ENCODE results near the gene CDKL2. TPM values are rescaled to one million over a fixed set of nuclear protein-coding genes. Genes with fewer than 3 reads are reported as not detected.

The CDKL2 gene
- total and polyA plus RNA-seq, 9 of the 15 experiments (the other 6 are each of a cell fraction or from before 2014, with no cell fraction given), result 0.01 to 0.16 TPM; not detected in 7

DNA sequence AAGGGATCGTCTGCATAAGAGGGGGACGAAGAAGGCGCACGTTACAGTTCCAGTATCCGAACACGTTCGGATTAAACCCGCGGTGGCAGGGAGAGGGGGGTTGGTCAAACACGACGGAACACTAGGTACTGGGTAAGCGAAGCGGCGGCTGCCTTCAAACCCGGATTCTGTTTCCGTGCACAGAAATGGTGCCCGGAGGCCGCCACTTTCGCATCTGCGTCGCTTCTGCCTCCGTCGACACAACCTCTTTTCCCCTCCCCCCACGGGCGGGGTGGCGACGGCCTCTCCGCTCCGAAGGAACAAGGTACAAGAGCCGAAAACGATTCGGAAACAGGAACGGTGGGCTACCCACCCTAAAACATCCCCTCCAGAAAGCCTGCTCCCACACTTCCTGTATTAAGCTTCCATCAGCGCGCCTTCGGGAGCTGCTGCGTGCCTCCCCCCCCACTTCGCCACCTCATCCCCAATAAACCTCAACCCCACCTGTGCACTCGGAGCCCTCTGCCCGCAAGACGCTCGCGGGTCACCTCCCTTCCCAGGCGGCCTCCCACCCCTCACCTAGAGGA, 42.2 kb upstream of the CDKL2 start (continued):
- TF ChIP-seq TEAD1 (CRISPR knock-in tag; IDR thresholded peaks at IDR 0.05) (peak in 1 of 2 experiments; percentile 75; a peak in 1 of 4 replicates), ZNF561 (CRISPR knock-in tag; conservative IDR thresholded peaks at IDR 0.05) (no peak), COPS2 (conservative IDR thresholded peaks at IDR 0.05) (no peak), SUPT5H (IDR thresholded peaks at IDR 0.05) (no peak), CAMTA2 (CRISPR knock-in tag; conservative IDR thresholded peaks at IDR 0.05) (no peak), TCFL5 (CRISPR knock-in tag; conservative IDR thresholded peaks at IDR 0.05) (no peak), BRCA1 (IDR thresholded peaks at IDR 0.05) (no peak), BRCA1 (CRISPR knock-in tag; IDR thresholded peaks at IDR 0.05) (no peak), ZC3H4 (CRISPR knock-in tag; IDR thresholded peaks at IDR 0.05; ENCODE audit: borderline replicate concordance) (no peak), TRIM24 (IDR thresholded peaks at IDR 0.05) (0 out of 4 replicates have a peak, but pooled peaks of 1 of the 2 experiments have one; percentile 8), ESRRB (CRISPR knock-in tag; IDR thresholded peaks at IDR 0.05; ENCODE audit: borderline replicate concordance) (no peak), ZBTB7A (IDR thresholded peaks at IDR 0.05; ENCODE audit: borderline replicate concordance, control insufficient read depth, low read depth, low read length) (no peak), RBBP5 (IDR thresholded peaks at IDR 0.05; ENCODE audit: borderline replicate concordance, insufficient read depth, low read length, poor library complexity, severe bottlenecking) (peak; percentile 66), BRD9 (IDR thresholded peaks at IDR 0.05; ENCODE audit: low read depth, partially characterized antibody) (no peak), ZC3H8 (IDR thresholded peaks at IDR 0.05) (no peak), OTX1 (CRISPR knock-in tag; IDR thresholded peaks at IDR 0.05) (no peak), MAFK (IDR thresholded peaks at IDR 0.05; ENCODE audit: low read length) (no peak), C11orf30 (IDR thresholded peaks at IDR 0.05; ENCODE audit: low read depth) (no peak), LCOR (CRISPR knock-in tag; IDR thresholded peaks at IDR 0.05) (no peak)
- TF ChIP-seq, protein P1, sequence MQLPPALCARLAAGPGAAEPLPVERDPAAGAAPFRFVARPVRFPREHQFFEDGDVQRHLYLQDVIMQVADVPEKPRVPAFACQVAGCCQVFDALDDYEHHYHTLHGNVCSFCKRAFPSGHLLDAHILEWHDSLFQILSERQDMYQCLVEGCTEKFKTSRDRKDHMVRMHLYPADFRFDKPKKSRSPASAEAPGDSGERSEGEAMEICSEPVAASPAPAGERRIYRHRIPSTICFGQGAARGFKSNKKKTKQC (CRISPR knock-in tag; IDR thresholded peaks at IDR 0.05), result no peak; the same call in 1 of the 2 replicates
- TF ChIP-seq, protein P2, sequence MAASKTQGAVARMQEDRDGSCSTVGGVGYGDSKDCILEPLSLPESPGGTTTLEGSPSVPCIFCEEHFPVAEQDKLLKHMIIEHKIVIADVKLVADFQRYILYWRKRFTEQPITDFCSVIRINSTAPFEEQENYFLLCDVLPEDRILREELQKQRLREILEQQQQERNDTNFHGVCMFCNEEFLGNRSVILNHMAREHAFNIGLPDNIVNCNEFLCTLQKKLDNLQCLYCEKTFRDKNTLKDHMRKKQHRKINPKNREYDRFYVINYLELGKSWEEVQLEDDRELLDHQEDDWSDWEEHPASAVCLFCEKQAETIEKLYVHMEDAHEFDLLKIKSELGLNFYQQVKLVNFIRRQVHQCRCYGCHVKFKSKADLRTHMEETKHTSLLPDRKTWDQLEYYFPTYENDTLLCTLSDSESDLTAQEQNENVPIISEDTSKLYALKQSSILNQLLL (CRISPR knock-in tag; IDR thresholded peaks at IDR 0.05; ENCODE audit: borderline replicate concordance), result no peak
- TF ChIP-seq, protein P3, sequence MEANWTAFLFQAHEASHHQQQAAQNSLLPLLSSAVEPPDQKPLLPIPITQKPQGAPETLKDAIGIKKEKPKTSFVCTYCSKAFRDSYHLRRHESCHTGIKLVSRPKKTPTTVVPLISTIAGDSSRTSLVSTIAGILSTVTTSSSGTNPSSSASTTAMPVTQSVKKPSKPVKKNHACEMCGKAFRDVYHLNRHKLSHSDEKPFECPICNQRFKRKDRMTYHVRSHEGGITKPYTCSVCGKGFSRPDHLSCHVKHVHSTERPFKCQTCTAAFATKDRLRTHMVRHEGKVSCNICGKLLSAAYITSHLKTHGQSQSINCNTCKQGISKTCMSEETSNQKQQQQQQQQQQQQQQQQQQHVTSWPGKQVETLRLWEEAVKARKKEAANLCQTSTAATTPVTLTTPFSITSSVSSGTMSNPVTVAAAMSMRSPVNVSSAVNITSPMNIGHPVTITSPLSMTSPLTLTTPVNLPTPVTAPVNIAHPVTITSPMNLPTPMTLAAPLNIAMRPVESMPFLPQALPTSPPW (CRISPR knock-in tag; IDR thresholded peaks at IDR 0.05), result no peak; the same call in 1 of the 2 replicates
- TF ChIP-seq, protein P4, sequence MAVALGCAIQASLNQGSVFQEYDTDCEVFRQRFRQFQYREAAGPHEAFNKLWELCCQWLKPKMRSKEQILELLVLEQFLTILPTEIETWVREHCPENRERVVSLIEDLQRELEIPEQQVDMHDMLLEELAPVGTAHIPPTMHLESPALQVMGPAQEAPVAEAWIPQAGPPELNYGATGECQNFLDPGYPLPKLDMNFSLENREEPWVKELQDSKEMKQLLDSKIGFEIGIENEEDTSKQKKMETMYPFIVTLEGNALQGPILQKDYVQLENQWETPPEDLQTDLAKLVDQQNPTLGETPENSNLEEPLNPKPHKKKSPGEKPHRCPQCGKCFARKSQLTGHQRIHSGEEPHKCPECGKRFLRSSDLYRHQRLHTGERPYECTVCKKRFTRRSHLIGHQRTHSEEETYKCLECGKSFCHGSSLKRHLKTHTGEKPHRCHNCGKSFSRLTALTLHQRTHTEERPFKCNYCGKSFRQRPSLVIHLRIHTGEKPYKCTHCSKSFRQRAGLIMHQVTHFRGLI (CRISPR knock-in tag; IDR thresholded peaks at IDR 0.05), result no peak
- TF ChIP-seq, protein P5, sequence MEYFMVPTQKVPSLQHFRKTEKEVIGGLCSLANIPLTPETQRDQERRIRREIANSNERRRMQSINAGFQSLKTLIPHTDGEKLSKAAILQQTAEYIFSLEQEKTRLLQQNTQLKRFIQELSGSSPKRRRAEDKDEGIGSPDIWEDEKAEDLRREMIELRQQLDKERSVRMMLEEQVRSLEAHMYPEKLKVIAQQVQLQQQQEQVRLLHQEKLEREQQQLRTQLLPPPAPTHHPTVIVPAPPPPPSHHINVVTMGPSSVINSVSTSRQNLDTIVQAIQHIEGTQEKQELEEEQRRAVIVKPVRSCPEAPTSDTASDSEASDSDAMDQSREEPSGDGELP (CRISPR knock-in tag; IDR thresholded peaks at IDR 0.05; ENCODE audit: borderline replicate concordance), result 0 out of 2 replicates have a peak, but pooled peaks have one; percentile 28
- TF ChIP-seq, protein P6, sequence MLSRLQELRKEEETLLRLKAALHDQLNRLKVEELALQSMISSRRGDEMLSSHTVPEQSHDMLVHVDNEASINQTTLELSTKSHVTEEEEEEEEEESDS (CRISPR knock-in tag; IDR thresholded peaks at IDR 0.05), result no peak

Measured in K562 (cell line).